Caco-2 (cell line): ENCODE results near the gene STK32B. TPM values are rescaled to one million over a fixed set of nuclear protein-coding genes. Genes with fewer than 3 reads are reported as not detected.

Source experiments
- BruUV-seq: library from RNA; stranded (reverse); fragments of 400-500 nt; replicated peaks from 2 replicates; lab custom pipeline; 2021; lab: Mats Ljungman, UMichigan
- CTCF ChIA-PET: fragments of 300-600 bp; sonication (Branson Sonifier 250); formaldehyde crosslinking; loops from one replicate; lab custom pipeline; 2022; ENCODE audit warnings: antibody characterized with exemption; lab: Charles Lee
- POLR2A ChIA-PET: fragments of 300-600 bp; sonication (Branson Sonifier 250); formaldehyde crosslinking; loops from one replicate; lab custom pipeline; 2022; ENCODE audit warnings: antibody characterized with exemption; lab: Charles Lee
- DNase-seq, 2 experiments: peaks; one replicate each; pipeline versions ENCODE4 v3.0.0 to v3.0.0-alpha.2; 2020 to 2022
- H3K27me3 ChIP-seq: replicated peaks from 2 replicates; pipeline ENCODE4 v1.6.0; 2011; ENCODE audit warnings: low read length; ENCODE audit not compliant: control insufficient read depth, insufficient read depth
- H3K36me3 ChIP-seq: 2 replicates; pipeline ENCODE4 v1.5.1; 2011; ENCODE audit warnings: low read length; ENCODE audit not compliant: control insufficient read depth, insufficient read depth
- H3K4me1 ChIP-seq: fragments of 250-450 bp; sonication (Bioruptor Pico); 2 replicates; pipeline ENCODE4 v1.5.1; 2020; ENCODE audit warnings: mild to moderate bottlenecking
- H3K4me3 ChIP-seq: 2 replicates; pipeline ENCODE4 v1.5.1; 2011; ENCODE audit warnings: low read depth, mild to moderate bottlenecking, control low read depth, low read length
- H3K9me3 ChIP-seq: fragments of 250-450 bp; sonication (Bioruptor Pico); 2 replicates; pipeline ENCODE4 v1.5.1; 2020; ENCODE audit warnings: mild to moderate bottlenecking, moderate library complexity
- H3K27ac Mint-ChIP-seq: one replicate; pipeline ENCODE4 v1.8.0; 2022; ENCODE audit warnings: mixed read lengths; ENCODE audit not compliant: unreplicated experiment
- H3K27me3 Mint-ChIP-seq: one replicate; pipeline ENCODE4 v1.8.0; 2022; ENCODE audit warnings: mixed read lengths; ENCODE audit not compliant: insufficient read depth, unreplicated experiment
- H3K36me3 Mint-ChIP-seq: one replicate; pipeline ENCODE4 v1.8.0; 2022; ENCODE audit warnings: mild to moderate bottlenecking, mixed read lengths; ENCODE audit not compliant: insufficient read depth, unreplicated experiment
- H3K4me1 Mint-ChIP-seq: one replicate; pipeline ENCODE4 v1.8.0; 2022; ENCODE audit warnings: low read depth, mixed read lengths; ENCODE audit not compliant: unreplicated experiment
- H3K4me3 Mint-ChIP-seq: one replicate; pipeline ENCODE4 v1.8.0; 2022; ENCODE audit warnings: mild to moderate bottlenecking, moderate library complexity, mixed read lengths; ENCODE audit not compliant: unreplicated experiment
- H3K9me3 Mint-ChIP-seq: one replicate; pipeline ENCODE4 v1.8.0; 2022; ENCODE audit warnings: mixed read lengths; ENCODE audit not compliant: unreplicated experiment
- CTCF ChIP-seq, 2 experiments: fragments of 200-600 bp in 1 of 2; IDR thresholded peaks; 1 replicate in 1 of 2; 2 replicates in 1 of 2; pipeline versions ENCODE4 v1.5.1 to v1.8.0; 2011 to 2022; ENCODE audit warnings: antibody characterized with exemption in 1 of 2, control low read depth in 1 of 2, inconsistent platforms in 1 of 2, low read depth in 1 of 2, low read length in 1 of 2, mild to moderate bottlenecking in 1 of 2, moderate library complexity in 1 of 2; ENCODE audit not compliant: insufficient read depth in 1 of 2, severe bottlenecking in 1 of 2, unreplicated experiment in 1 of 2
- intact Hi-C: fragments of 100-400 bp; cut with micrococcal nuclease; formaldehyde crosslinking; loops from one replicate; pipeline ENCODE4 v1.10.0; 2022; ENCODE audit not compliant: unreplicated experiment
- total RNA-seq: library from RNA; stranded (reverse); gene quantifications from 2 replicates; pipeline ENCODE4 v1.2.3, GENCODE V29; 2022

Gene STK32B
- total RNA-seq, 1 experiment from 2014 or later = 11.2 TPM

DNA sequence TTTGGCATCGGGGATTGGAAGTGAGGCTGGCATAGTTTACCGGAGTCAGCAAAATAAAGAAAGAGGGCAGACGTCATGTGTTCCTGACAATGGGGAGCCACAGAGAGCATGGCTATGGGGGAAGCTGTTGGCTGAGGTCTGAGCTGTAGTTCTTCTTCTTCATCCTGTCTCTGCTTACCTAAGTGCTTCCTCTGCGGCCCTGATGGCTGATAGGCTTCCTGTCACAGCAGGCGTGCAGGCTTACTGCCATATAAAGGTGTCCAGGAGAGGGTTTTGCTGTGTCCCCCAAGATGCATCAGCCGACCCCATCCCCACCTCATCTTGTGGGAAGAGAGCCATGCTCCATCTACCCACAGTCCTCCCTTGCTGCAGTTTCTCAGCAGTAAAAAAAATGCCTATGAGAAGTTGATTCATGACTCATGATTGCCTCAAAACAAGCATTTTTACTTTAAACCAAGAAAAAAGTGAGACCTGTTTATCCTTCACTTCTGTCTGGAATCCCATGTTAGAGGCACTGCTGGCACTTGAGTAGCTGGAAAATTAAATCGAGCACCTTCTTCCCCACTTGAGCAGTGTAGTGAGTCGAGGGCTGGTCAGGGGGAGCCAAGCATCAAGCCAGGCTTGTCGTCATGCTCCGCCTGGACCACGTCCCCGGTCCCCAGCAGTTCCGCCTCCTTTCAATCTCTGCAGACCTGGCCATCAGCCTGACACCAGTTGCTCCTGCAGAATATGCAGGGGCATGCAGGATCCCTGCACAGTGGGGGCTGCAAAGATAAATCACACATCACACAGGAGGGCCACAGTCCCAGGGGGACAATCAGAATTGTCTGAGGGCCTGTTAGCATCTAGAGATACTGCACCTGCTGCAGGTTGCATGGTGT, 419.3 kb downstream of the STK32B start:
- Mint-ChIP-seq H3K27me3 (peaks cover 3% of the 10 kb centered on the region), H3K36me3 (peaks cover 5% of the 10 kb centered on the region), H3K4me1 (no peaks in the 10 kb centered on the region), H3K4me3 (no peak overlapping the region), H3K9me3 (no peaks in the 10 kb centered on the region), H3K27ac (no peak overlapping the region)
- no peaks in the 10 kb centered on the region for H3K9me3 ChIP-seq
- no peak overlapping the region for H3K4me3 ChIP-seq
- ChIA-PET CTCF (no interaction called here), POLR2A (no interaction called here)
- no peaks in the 10 kb centered on the region for H3K27me3 ChIP-seq
- intact Hi-C loops = no loop called here
- no peak for DNase-seq
- no peaks in the 10 kb centered on the region for H3K4me1 ChIP-seq
- H3K36me3 ChIP-seq = no peaks in the 10 kb centered on the region
- TF ChIP-seq CTCF (IDR thresholded peaks at IDR 0.05; ENCODE audit: insufficient read depth in 1 of 2, low read depth in 1 of 2, low read length in 1 of 2, severe bottlenecking in 1 of 2, unreplicated experiment in 1 of 2) = no peak
- BruUV-seq = no TSS peak

GRCh38 chr4:5471206-5471605, 419.9 kb downstream of the STK32B start:
- H3K36me3 Mint-ChIP-seq = peaks cover 5% of the 10 kb centered on the region
- no peak overlapping the region for H3K4me3 ChIP-seq
- H3K27me3 Mint-ChIP-seq = peaks cover 3% of the 10 kb centered on the region
- H3K9me3 ChIP-seq = no peaks in the 10 kb centered on the region
- no peak overlapping the region for H3K4me3 Mint-ChIP-seq
- POLR2A ChIA-PET = no interaction called here
- CTCF ChIA-PET = no interaction called here
- no peaks in the 10 kb centered on the region for H3K36me3 ChIP-seq
- intact Hi-C loops = no loop called here
- TF ChIP-seq CTCF (IDR thresholded peaks at IDR 0.05; ENCODE audit: insufficient read depth in 1 of 2, low read depth in 1 of 2, low read length in 1 of 2, severe bottlenecking in 1 of 2, unreplicated experiment in 1 of 2) = no peak
- H3K27me3 ChIP-seq = no peaks in the 10 kb centered on the region
- H3K4me1 Mint-ChIP-seq = no peaks in the 10 kb centered on the region
- DNase-seq = no peak
- no peak overlapping the region for H3K27ac Mint-ChIP-seq
- no TSS peak for BruUV-seq
- no peaks in the 10 kb centered on the region for H3K9me3 Mint-ChIP-seq
- H3K4me1 ChIP-seq = no peaks in the 10 kb centered on the region

DNA sequence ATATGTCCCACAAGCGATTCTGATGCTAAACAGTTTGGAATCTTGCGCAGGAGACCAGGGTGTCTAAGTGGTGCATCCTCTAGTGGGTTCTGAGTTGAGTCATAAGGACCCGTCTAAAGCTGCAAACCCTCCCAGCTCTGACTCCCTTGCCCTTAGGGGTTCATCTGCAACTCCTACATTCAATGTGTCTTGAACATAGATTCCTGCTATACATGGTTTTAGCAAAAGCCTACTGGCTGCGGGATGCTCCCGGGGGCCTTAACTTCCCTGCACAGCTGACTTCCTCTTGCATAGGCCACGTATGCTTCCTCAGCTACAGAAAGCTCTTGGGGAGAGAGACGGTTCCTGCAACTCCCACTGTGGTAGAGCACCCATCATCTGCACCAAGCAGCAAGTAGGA, 420.4 kb downstream of the STK32B start:
- no peaks in the 10 kb centered on the region for H3K4me1 Mint-ChIP-seq
- no peak for DNase-seq
- Histone ChIP-seq H3K36me3 (no peaks in the 10 kb centered on the region), H3K4me3 (no peak overlapping the region), H3K27me3 (no peaks in the 10 kb centered on the region), H3K4me1 (no peaks in the 10 kb centered on the region), H3K9me3 (no peaks in the 10 kb centered on the region)
- H3K4me3 Mint-ChIP-seq = no peak overlapping the region
- H3K36me3 Mint-ChIP-seq = peaks cover 9% of the 10 kb centered on the region
- H3K9me3 Mint-ChIP-seq = no peaks in the 10 kb centered on the region
- H3K27ac Mint-ChIP-seq = no peak overlapping the region
- CTCF ChIA-PET = no interaction called here
- BruUV-seq = no TSS peak
- intact Hi-C loops = no loop called here
- no peak for TF ChIP-seq CTCF (IDR thresholded peaks at IDR 0.05; ENCODE audit: insufficient read depth in 1 of 2, low read depth in 1 of 2, low read length in 1 of 2, severe bottlenecking in 1 of 2, unreplicated experiment in 1 of 2)
- peaks cover 3% of the 10 kb centered on the region for H3K27me3 Mint-ChIP-seq
- POLR2A ChIA-PET = no interaction called here
